Stomach (tissue), 4 donors: ENCODE results near the gene SERPINB1.

Experiments
- CTCF ChIP-seq, 7 experiments: fragments of 450-650 bp in 4 of 7; fragments of 200-600 bp in 3 of 7; sonication (generic) in 3 of 7; IDR thresholded peaks; one replicate each; pipeline ENCODE4 v1.5.1; 2016 to 2019; ENCODE audit warnings: antibody characterized with exemption in 7 of 7, control low read depth in 2 of 7, mild to moderate bottlenecking in 1 of 7
- POLR2A ChIP-seq, 4 donors: fragments of 450-650 bp; IDR thresholded peaks; one replicate each; pipeline ENCODE4 v1.6.1; 2016; ENCODE audit warnings: antibody characterized with exemption in 4 of 4, control low read depth in 2 of 4, mild to moderate bottlenecking in 1 of 4, moderate library complexity in 1 of 4
- POLR2AphosphoS5 ChIP-seq, 3 donors: sonication (generic); formaldehyde crosslinking; IDR thresholded peaks; one replicate each; pipeline ENCODE4 v1.6.1; 2016; ENCODE audit warnings: antibody characterized with exemption in 3 of 3

- TF ChIP-seq CTCF (IDR thresholded peaks at IDR 0.05) (no peak), POLR2AphosphoS5 (IDR thresholded peaks at IDR 0.05) (no peak), POLR2A (IDR thresholded peaks at IDR 0.05) (no peak)
Observed at GRCh38 chr6:2819978-2820377, 21.7 kb downstream of the SERPINB1 start.
